HG02938 (cell line): ENCODE measurements around the gene PSMB5.

Experiments
- ATAC-seq: cut with Tn5 transposase; IDR thresholded peaks from one replicate; pipeline ENCODE4 v1.9.1; 2021; ENCODE audit warnings: mild to moderate bottlenecking, moderate library complexity; ENCODE audit not compliant: unreplicated experiment

PSMB5 gene

GRCh38 chr14:23045419-23046357 is 11.0 kb upstream of the PSMB5 start:
- no peak for ATAC-seq

DNA sequence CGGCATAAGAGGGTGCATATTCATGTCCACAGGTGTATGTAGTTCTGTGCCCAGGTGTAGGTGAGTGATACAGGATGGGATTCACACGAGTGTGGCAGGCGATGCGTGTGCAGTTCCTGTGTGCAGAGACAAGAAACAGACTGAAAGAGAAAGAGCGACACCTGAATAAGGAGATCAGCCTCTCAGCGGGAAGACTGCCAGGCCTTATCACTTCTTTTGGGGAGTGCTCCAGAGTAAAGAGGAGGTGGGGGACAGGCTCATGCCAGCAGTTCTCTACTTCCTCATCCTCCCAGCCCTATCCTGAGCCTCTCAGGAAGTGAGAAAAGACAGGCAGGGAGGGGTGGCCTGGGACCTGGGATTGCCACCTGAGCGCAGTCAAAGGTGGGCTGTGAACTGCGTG is 10.1 kb upstream of the PSMB5 start:
- no peak for ATAC-seq

- no peak for ATAC-seq
These were observed 9.1 kb upstream of the PSMB5 start for GRCh38 chr14:23043754-23044153.

DNA sequence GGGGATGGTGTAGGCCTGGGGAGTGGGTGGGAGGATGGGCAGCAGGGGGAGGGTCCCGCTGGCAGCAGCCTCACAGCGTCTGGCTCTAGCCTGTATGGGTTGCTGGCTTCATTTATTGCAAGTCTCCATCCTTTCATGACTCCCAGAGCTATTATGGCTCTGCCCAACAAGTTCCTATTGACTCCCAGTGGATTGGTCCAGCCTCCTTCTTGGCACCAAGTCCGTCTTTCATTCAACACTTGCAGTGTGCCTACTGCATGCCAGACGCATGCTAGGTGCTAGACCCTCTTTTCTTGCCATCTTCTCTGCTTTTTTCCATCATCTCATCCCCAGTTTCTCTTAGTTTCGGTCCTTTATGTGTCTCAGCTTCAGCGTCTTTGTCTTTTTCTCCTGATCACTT is 8.4 kb upstream of the PSMB5 start:
- no peak for ATAC-seq

DNA sequence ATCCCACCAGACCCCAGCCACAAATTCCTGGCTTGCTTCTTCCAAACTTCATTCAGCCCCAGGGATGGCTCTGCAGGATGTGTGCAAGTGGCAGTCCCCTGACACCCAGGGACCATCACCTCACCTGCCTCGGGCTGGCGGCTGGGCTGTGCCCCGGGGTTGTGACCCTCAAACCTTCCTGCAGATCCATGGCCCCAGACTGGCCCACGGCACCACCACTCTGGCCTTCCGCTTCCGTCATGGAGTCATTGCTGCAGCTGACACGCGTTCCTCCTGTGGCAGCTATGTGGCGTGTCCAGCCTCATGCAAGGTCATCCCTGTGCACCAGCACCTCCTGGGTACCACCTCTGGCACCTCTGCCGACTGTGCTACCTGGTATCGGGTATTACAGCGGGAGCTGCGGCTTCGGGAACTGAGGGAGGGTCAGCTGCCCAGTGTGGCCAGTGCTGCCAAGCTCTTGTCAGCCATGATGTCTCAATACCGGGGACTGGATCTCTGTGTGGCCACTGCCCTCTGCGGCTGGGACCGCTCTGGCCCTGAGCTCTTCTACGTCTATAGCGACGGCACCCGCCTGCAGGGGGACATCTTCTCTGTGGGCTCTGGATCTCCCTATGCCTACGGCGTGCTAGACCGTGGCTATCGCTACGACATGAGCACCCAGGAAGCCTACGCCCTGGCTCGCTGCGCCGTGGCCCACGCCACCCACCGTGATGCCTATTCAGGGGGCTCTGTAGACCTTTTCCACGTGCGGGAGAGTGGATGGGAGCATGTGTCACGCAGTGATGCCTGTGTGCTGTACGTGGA is 7.7 kb upstream of the PSMB5 start, which contains the start of gene PSMB11:
Gene PSMB11, plus strand, starts transcription at position 51 of the 804 bp plus-strand sequence. Its CDS starts 14 bp downstream, at position 65.
- ATAC-seq, result no peak

- no peak for ATAC-seq
These were observed 7.0 kb upstream of the PSMB5 start for GRCh38 chr14:23041729-23042128.

DNA sequence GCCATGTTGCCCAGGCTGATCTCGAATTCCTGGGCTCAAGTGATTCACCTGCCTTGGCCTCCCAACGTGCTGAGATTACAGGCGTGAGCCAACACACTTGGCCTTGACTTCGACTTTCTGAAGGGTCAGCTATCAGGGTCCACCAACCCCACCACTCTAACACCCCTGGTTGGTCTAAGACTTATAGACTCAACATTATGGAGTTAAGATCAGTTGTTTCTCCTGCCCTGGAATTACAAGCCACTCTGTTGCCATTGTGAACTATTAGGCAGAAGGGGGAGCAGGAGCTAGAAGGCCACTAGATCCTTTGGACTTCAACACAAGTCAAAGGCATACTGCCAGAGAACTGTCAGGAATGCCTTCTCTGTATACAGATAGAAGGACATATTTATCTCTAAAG is 5.4 kb upstream of the PSMB5 start:
- no peak for ATAC-seq

DNA sequence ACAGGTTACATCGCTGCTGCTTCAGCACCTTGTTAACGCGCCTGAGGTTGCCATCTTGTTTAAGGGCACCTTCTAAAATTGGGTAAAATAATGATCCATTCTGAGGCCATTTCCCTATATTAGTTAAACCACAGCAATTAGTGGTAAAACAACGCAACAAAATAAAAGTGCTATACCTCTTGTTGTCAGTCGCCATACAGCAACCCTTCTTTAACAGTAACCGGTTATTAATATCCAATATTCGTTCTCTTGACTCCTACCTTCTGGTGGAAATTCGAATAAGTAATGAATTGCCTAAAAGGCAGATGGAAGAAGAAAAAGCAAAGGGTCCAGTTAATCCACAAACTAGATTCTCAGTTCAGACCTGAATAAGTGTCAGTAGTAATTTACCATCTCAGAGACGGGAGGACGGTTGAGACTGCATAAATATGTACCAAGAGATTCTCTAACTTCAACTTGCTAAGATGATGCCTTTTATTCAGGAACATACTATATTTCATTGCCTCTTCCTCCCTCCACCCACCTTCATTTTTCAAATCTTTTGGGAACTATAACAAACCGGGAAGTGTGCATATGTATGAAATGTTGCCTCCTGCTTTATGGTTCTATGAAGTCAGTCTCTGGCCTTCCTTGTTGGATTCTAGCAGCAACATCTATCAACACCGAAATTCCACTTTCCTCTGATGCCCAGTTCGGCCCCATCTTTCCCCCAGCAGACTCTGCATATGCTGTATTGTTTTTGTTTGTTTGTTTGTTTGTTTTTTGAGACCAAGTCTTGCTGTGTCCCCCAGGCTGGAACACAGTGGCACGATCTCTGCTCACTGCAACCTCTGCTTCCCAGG is 824 bp upstream of the PSMB5 start:
- ATAC-seq, result no peak

DNA sequence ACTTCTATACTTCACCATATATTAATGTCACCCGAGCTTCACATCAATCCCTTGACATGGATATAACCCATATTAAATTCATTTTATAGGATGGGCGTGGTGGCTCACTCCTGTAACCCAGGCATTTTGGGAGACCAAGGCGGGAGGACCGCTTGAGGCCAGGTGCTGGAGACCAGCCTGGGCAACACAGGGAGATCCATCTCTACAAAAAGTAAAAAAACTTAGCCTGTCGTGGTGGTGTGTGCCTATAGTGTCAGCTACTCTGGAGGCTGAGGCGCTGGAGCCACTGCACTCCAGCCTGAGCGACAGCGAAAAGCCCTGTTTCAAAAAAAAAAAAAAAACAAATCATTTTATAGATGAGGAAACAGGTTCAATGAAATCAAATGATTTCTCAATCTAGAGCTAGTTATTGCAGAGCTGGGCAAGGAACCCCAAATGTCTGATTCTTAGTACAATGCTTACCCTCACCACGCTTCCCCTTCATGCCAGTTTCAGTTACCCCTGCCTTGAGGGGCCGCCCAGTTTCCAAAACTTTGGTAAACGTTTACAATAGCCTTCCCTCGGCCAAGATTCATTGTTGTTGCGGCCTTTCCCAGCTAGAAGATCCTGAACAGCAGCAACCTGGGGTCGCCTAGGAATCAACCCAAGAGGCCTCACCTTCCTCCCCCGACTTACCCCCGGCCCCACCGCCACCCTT is 751 bp downstream of the PSMB5 start:
- ATAC-seq, result no peak

GRCh38 chr14:23033251-23033727 is 1.4 kb downstream of the PSMB5 start:
- ATAC-seq, result no peak

DNA sequence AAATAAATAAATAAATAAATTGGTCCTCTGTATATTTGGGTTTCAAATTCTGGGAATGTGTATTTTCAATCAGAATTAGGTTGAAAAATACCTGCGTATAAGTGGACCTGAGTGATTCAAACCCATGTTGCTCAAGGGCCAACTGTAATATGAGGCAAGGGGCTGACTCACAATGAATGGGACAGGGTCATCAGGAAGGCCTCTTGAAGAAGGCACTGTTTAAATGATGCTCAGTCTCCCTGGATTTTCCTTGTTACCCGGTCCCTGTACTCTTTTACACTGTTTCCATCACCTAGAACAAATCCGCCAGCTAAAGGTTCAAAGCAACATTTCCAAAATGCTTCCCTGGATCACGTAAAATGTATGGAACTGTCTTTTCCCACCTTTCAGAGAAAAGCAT is 3.8 kb downstream of the PSMB5 start:
- no peak for ATAC-seq

- ATAC-seq, result no peak
These were observed 5.9 kb downstream of the PSMB5 start for GRCh38 chr14:23028799-23029198.

GRCh38 chr14:23025151-23025814 is 9.4 kb downstream of the PSMB5 start:
- no peak for ATAC-seq

DNA sequence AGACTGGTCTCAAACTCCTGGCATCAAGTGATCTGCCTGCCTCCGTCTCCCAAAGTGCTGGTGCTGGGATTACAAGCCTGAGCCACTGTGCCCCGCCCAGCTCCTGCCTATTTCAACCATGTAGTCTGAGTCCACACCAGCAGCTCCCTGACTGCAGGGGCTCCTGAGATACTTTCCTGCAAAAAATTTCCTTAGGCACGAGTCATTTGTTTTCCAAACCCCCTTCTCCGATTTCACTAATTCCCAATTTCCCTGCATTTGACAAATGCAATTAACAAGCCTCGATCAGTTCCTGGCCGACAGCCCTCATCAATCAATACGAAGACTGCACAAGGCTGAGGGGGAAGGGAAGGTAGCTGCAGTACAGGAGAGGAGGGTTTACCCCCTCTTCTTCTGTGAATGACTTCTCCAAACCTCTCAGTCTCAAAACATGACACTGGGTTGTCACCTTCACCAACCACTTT is 10.1 kb downstream of the PSMB5 start:
- no peak for ATAC-seq

DNA sequence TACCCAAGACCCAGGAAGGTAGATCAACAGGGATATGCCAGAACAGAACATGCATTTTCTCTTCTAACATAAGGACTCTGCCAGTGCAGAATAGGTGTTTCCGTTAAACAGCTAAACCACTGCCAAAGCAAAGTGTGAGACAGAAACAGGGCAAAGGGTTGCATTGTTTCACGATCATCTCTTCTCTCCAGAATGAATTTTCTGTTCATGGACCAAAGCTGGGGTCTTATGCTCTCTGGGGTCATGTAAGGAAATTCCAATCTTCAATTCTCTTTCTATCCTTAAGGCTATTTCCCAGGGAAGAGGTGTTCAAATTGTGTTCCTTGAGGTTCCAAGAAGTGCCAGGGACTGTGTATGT is 10.9 kb downstream of the PSMB5 start:
- ATAC-seq, result no peak

DNA sequence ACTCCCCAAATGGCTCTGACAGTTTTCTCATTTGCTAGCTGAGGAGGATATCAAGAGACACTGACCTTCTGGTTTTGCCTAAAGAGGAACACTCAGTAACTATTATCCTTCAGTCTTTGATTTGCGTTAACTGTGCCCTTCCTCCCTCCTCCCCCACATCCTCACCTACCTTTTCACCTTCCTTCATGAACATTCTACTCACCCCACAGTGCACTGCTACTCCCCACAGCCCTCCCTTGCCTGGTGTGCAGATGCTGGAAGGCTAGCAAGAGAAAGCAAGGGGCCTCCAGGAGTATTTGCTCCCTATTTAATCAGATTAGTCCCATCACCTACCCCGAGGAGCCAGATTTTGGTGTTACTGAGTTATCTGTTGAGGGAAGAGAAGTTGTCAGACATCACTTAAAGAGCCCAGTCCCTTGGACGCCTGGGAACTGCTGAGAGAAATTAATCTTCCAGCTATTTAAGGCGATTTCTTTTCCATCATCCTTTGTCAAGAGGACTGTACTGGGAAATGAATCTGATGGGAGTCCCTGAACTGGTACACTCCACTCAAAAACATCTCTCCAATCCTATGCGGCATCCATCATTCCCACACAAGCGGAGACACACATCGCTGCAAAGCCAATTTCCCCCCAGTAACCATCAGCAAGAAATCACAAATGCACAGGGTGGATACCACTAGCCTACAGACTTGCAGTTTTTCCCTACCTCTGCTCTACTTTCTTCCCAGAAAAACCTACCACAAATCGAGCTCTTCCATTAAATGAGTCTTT is 11.5 kb downstream of the PSMB5 start:
- ATAC-seq, result no peak

DNA sequence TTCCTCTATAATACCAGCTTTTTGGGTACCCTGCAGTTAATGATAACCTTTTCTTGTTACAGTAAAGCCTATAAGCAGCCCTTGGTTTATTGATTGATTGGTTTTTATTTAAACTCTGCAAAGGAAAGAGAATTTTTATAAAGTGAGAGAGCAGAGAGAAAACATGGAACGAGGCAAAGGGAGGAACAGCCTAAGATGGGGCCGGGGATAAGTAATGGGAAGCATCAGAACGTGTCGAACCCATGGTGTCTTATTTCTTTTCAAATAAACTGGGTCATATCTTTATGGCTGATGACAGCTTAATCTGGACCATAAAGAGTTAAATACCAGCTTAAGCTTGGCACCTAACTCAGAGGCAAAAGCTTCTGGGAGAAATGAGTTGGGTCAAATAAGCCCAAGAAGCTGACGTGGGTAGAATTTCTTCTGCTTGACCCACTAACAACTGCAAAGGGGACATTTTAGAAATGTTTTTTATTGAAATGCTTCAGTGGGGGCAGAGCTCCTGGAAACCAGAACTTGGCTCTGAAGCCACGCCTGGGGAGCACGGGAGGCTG is 12.7 kb downstream of the PSMB5 start:
- ATAC-seq, result no peak

- no peak for ATAC-seq
These were observed 13.3 kb downstream of the PSMB5 start for GRCh38 chr14:23021434-23021833.
